GM12873 (cell line): ENCODE measurements around the gene MRPL20.

Experiments used
- TF ChIP-seq, protein P1 (sequence below): IDR thresholded peaks from 2 replicates; pipeline ENCODE4 v1.5.1; 2012; ENCODE audit warnings: low read depth, mild to moderate bottlenecking, moderate library complexity, low read length, control low read depth; ENCODE audit not compliant: insufficient read depth; ENCODE audit errors: missing control alignments

MRPL20 gene

DNA sequence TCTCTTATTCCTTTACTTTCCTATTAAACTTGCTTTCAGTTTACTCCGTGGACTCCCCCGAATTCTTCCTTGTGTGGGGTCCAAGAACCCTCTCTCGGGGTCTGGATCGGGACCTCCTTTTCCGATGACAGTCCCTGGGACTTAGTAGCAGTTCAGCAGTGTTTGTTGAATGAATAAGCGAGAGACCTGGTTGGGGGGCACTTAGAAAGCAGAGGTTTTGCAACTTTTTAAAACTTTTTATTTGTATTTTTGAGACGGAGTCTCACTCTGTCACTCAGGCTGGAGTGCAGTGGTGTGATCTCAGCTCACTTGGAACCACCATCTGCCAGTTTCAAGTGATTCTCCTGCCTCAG, 16.1 kb upstream of the MRPL20 start:
- TF ChIP-seq, protein P1, sequence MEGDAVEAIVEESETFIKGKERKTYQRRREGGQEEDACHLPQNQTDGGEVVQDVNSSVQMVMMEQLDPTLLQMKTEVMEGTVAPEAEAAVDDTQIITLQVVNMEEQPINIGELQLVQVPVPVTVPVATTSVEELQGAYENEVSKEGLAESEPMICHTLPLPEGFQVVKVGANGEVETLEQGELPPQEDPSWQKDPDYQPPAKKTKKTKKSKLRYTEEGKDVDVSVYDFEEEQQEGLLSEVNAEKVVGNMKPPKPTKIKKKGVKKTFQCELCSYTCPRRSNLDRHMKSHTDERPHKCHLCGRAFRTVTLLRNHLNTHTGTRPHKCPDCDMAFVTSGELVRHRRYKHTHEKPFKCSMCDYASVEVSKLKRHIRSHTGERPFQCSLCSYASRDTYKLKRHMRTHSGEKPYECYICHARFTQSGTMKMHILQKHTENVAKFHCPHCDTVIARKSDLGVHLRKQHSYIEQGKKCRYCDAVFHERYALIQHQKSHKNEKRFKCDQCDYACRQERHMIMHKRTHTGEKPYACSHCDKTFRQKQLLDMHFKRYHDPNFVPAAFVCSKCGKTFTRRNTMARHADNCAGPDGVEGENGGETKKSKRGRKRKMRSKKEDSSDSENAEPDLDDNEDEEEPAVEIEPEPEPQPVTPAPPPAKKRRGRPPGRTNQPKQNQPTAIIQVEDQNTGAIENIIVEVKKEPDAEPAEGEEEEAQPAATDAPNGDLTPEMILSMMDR = no peak

DNA sequence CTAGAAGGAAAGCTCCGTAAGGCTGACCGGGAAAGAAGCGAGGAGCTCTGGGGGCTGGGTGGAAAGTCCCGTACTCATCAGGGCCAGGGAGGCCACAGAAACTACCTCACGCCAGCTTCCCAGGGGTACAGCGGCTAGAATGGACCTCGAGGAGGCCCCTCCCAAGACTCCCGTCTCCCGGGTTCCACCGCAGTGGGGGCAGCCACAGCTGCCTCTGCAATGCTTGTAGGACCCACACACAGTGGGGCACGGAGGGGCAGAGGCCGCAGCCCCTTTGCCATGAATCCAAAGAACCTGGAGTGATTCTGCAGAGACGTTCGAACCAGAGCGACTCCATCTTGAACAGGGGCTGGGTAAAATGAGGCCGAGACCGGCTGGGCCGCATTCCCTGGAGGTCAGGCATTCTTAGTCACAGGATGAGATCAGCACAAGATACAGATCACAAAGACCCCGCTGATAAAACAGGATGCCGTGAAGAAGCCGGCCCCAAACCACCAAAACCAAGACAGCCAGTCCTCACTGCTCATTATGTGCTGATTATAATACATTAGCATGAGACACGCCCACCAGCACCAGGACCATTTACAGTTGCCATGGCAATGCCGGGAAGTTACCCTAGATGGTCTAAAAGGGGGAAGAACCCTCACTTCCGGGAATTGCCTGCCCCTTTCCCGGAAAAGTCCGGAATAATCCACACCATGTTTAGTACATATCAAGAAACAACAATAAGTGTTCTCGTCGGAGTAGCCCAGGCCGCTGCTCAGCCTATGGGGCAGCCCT, 15.6 kb upstream of the MRPL20 start:
- TF ChIP-seq, protein P1 = no peak

DNA sequence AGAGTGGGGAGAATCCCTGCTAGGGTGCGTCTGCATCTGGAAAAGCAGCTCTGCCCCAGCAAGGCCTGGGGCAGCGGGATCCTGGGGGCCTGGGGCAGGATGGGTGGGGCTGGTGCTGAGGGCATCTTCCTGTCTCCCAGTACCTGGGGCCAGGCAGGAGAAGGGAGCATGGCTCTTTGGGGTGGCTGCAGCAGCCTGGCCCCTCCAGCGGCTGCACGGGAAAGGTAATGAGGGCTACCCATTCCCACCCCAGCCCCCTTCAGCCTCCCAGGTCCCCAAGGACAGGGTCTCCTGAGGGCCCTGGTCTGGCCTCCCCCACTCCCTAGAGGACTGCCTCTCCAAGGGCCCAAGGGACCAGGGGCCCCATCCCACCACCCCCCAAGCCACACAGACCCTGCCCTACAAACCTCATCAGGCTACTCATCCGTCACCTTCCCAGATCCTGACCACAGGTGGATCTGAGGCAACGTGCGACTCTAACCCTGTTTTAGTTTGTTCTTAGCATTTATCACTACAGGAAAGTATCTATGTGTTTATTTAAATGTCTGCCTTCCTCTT, 14.9 kb upstream of the MRPL20 start:
- TF ChIP-seq, protein P1 = no peak

DNA sequence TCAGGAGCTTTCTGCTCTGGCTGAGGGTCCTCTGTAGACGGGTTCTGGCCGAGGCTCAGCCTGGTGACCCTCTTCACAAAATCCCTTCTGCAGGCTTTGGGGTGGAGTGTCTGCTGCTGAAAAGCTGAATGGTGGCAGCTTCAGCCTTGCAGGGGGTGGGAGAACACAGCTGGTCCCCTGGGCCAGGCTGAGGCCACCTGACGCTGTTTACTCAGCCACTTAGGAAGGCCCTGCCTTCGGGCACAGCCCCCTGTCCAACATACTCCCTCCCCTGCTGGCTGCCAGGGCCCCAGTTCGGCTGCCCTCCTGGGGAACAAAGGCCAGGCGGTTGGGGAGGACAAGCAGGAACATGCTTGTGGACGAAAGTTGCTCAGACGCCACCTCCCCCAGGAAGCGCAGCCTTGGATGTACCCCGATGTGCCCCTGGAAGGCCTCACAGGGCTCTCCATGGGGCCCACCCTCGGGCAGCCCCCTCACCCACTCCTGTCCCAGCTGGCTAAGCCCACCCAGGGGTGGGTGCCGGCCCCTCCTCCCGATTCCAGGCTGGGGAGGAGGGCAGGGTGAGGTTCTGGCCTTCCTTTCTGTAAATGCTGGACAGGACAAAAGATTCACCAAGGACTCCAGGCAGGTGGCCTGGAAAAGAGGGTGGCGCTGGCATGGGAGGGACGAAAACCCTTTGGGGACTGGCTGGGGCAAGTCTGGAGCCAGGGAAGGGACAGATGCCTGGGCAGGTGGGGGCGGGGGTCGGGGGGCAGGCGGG, 14.2 kb upstream of the MRPL20 start, which contains the start of gene ANKRD65:
TSS of gene ANKRD65 (minus strand) at position 130 of the 760 bp plus-strand sequence. CDS start 271 bp downstream, outside the sequence.
- TF ChIP-seq, protein P1 = no peak

DNA sequence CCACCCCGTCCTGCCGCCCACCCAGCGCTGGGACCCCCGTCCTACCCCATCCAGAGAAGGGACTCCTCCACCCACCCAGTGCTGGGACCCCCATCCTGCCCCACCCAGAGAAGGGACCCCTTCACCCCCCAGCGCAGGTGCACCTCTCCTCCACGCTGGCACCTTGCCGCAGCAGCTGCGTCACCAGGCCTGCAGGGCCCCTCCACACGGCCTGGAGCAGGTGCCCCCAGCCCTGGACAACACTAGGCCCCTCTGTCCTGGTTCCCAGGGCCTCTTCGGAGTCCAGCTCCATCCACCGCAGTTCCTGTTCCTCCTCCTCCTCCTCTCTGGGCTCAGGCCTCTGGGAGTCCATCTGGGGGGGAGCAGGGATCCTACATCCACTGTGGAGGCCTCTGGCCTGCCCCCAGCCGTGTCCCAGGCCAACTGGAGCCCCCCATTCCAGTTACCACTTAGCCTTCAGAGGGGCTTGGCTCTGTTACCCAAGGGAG, 13.6 kb upstream of the MRPL20 start:
- TF ChIP-seq, protein P1 = no peak

DNA sequence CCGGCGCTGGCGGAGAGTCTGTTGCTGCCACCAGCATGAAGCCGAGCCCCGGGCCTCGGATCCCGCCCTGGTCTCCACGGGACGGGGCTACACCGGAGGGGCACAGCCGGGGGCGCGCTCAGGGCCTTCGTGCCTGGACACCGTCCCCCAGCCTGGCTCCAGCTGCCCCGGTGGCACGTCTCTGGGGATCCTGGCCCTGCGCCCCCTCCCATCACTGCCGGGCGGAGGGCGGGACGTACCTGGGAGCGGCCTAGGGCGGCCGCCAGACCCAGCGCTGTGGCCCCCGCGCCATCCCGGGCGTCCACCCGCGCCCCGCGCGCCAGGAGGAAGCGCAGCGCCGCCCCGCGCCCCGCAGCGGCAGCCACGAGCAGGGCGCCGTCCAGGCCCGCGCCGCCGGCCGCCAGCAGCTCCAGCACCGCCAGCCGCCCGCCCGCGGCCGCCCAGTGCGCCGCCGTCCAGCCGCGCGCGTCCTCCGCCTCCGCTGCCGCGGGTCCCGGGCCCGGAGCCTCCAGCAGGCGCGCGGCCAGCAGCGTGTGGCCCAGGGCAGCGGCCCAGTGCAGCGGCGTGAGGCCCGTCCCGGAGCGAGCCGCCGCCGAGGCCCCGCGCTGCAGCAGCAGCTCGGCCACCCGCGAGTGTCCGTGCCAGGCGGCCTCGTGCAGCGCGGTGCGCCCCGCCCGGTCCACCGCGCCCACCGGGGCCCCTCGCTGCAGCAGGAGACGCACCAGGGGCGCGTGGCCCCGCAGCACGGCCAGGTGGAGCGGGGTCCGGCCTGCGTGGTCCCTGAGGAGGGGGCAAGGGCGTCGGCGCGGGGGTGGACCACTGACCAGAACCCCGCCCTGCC, 12.9 kb upstream of the MRPL20 start:
- TF ChIP-seq, protein P1 = no peak

DNA sequence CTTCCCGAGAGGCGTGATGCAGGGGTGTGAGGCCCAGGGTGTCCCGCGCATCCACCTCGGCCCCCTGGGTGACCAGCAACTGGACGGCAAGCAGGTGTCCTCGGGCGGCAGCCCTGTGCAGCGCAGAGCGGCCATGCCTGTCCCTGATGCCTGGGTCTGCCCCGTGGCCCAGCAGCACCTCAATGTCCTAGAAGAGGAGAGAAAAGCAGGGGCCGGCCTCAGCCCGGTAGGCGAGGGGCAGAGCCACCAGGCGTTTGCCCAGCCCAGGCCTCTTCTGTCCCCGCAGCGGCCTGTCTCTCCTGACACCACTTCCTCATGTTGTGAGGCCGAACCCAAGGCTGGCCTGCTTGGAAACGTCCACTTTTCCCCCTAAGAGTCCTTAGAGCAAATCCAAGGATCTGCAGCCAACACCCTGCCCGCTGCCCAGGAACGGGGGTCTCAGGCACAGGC, 12.3 kb upstream of the MRPL20 start:
- TF ChIP-seq, protein P1 = no peak
